Thyroid gland (tissue), 4 donors: ENCODE measurements around the gene SSPN.

Experiments used
- POLR2A ChIP-seq, 2 donors: fragments of 450-650 bp; IDR thresholded peaks; one replicate each; pipeline ENCODE4 v1.6.1; 2017; ENCODE audit warnings: antibody characterized with exemption in 2 of 2, mild to moderate bottlenecking in 2 of 2, moderate library complexity in 1 of 2
- TF ChIP-seq, protein P1 (sequence below), 6 experiments: fragments of 200-600 bp in 3 of 6; fragments of 450-650 bp in 3 of 6; sonication (generic) in 3 of 6; IDR thresholded peaks; one replicate each; pipeline ENCODE4 v1.5.1; 2016 to 2019; ENCODE audit warnings: antibody characterized with exemption in 6 of 6, mild to moderate bottlenecking in 2 of 6, inconsistent platforms in 1 of 6, moderate library complexity in 1 of 6

DNA sequence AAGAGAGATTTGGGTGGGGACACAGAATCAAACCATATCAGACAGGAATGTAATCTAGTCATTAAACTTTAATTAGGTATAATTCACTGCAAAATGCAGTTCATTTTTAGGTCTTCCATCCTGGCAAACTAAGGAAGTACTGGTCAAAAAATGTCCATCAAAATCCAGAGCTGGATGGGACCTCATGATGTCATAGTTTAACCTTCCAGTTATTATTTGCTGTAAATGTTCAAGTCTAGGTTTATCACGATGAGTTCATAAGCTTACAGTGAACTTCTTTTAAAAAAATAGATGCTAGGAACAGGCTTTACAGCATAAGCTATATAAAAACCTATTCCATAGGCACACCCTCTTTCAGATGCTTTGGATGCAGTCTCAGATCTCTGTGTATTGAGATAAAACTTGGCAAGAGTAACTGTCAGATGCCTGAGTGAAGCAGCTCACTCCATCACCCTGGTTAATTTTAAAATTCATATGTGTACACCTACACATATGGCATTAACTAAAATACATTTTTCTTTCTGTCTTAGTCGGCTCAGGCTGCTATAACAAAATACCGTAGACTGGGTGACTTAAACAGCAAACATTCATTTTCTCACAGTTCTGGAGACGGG, 7.9 kb downstream of the SSPN start:
- TF ChIP-seq, protein P1, sequence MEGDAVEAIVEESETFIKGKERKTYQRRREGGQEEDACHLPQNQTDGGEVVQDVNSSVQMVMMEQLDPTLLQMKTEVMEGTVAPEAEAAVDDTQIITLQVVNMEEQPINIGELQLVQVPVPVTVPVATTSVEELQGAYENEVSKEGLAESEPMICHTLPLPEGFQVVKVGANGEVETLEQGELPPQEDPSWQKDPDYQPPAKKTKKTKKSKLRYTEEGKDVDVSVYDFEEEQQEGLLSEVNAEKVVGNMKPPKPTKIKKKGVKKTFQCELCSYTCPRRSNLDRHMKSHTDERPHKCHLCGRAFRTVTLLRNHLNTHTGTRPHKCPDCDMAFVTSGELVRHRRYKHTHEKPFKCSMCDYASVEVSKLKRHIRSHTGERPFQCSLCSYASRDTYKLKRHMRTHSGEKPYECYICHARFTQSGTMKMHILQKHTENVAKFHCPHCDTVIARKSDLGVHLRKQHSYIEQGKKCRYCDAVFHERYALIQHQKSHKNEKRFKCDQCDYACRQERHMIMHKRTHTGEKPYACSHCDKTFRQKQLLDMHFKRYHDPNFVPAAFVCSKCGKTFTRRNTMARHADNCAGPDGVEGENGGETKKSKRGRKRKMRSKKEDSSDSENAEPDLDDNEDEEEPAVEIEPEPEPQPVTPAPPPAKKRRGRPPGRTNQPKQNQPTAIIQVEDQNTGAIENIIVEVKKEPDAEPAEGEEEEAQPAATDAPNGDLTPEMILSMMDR (IDR thresholded peaks at IDR 0.05), result no peak
- TF ChIP-seq POLR2A (IDR thresholded peaks at IDR 0.05), result no peak
